K562 (cell line): Measurements from ENCODE around the gene FOXD2. TPM values are rescaled to one million over a fixed set of nuclear protein-coding genes. Genes with fewer than 3 reads are reported as not detected.

ENCODE experiments used
- MBD1 ChIP-seq: fragments of 250-450 bp; sonication (Bioruptor Pico); IDR thresholded peaks from 2 replicates; pipeline ENCODE4 v1.8.0; 2022; ENCODE audit warnings: inconsistent platforms
- NFIC ChIP-seq: fragments of 450-650 bp; IDR thresholded peaks from 2 replicates; pipeline ENCODE4 v1.6.1; 2017; ENCODE audit warnings: mild to moderate bottlenecking, inconsistent platforms
- NRF1 ChIP-seq, 2 experiments: fragments of 450-650 bp; IDR thresholded peaks in 1 of 2; conservative IDR thresholded peaks in 1 of 2; 2 replicates each; pipeline ENCODE4 v1.6.1; 2014; ENCODE audit warnings: mild to moderate bottlenecking in 2 of 2
- PHB ChIP-seq: fragments of 250-450 bp; sonication (Bioruptor Pico); IDR thresholded peaks from 2 replicates; pipeline ENCODE4 v1.5.0; 2021
- SNIP1 ChIP-seq: fragments of 450-650 bp; IDR thresholded peaks from 2 replicates; pipeline ENCODE4 v1.7.1; 2017; ENCODE audit warnings: low read depth, mild to moderate bottlenecking
- THRAP3 ChIP-seq: fragments of 450-650 bp; IDR thresholded peaks from 2 replicates; pipeline ENCODE4 v1.6.1; 2016; ENCODE audit warnings: mild to moderate bottlenecking, inconsistent platforms, borderline replicate concordance
- TRIM25 ChIP-seq: fragments of 450-650 bp; IDR thresholded peaks from 2 replicates; pipeline ENCODE4 v1.7.0; 2016; ENCODE audit warnings: borderline replicate concordance
- ZNF282 ChIP-seq: sonication (generic); formaldehyde crosslinking; IDR thresholded peaks from 2 replicates; pipeline ENCODE4 v1.8.1; 2023; ENCODE audit warnings: missing genetic modification reagents
- polyA plus RNA-seq, 8 experiments: library from polyadenylated mRNA; depleted of rRNA in 4 of 8; stranded (reverse) in 5 of 8; unstranded in 3 of 8; fragments of >200 nt; fragmentation: Nextera tagmentation in 2 of 8; fragmentation: Illumina TruSeq in 1 of 8; extraction: Ambion mirVana in 2 of 8; extraction: Trizol in 1 of 8; gene quantifications; 2 replicates each; pipeline versions ENCODE4 v1.2.1 to v1.2.3, GENCODE V29; 2011 to 2014; ENCODE audit warnings: inconsistent platforms in 1 of 8, missing spikeins in 1 of 8
- total RNA-seq, 7 experiments: library from RNA; depleted of rRNA in 6 of 7; stranded (reverse); fragments of >200 nt in 6 of 7; fragmentation: Illumina TruSeq in 2 of 7; extraction: Trizol in 2 of 7; gene quantifications; 2 replicates each; pipeline versions ENCODE4 v1.2.1 to v1.2.3, GENCODE V29; 2011 to 2021; ENCODE audit warnings: low replicate concordance in 1 of 7

The FOXD2 gene
- total and polyA plus RNA-seq, 9 of the 15 experiments (the other 6 are each of a cell fraction or from before 2014, with no cell fraction given): 0.06 to 1.2 (median 0.22) TPM

GRCh38 chr1:47437447-47438164 is at the start of gene FOXD2 (continued):
- TF ChIP-seq NFIC: no peak; the same call in none of the 2 replicates
- no peak for TF ChIP-seq ZNF282 (CRISPR knock-in tag)
- TF ChIP-seq PHB (CRISPR knock-in tag): no peak
- TF ChIP-seq THRAP3: no peak
- no peak for TF ChIP-seq MBD1 (CRISPR knock-in tag)
- TF ChIP-seq SNIP1: no peak
- peak; percentile 40 to 50; a peak in 3 of 4 replicates for TF ChIP-seq NRF1 (conservative IDR thresholded peaks at IDR 0.05 in 1 of 2, IDR thresholded peaks at IDR 0.05 in 1 of 2)
- TF ChIP-seq TRIM25: no peak
